Stimulated activated naive B cell treated with anti-CD40 and anti-IgM and Interleukin-4, amounts not matched to agents 10 μg/mL and 1 μg/mL and 100 μg/mL, for 72 hours (primary cell): ENCODE data around the gene GJA3.
"Not testable (repeated sequence)": the region's sequence is repeated elsewhere in the genome, so short reads cannot be mapped to it uniquely, and the experiment has no call there.

Source experiments
- ATAC-seq, 2 donors: fragments of 150-1000 bp; cut with Tn5 transposase; replicated peaks; 2 replicates each; pipeline ENCODE4 v1.10.0; 2021; ENCODE audit warnings: moderate library complexity in 1 of 2
- DNase-seq: peaks from one replicate; pipeline ENCODE4 v3.0.0; 2021
- H3K27ac Mint-ChIP-seq: one replicate; pipeline ENCODE4 v1.8.0; 2022; ENCODE audit warnings: mild to moderate bottlenecking, mixed read lengths
- H3K27me3 Mint-ChIP-seq, 2 donors: one replicate each; pipeline ENCODE4 v1.8.0; 2022; ENCODE audit warnings: mixed read lengths in 2 of 2
- H3K36me3 Mint-ChIP-seq, 2 donors: one replicate each; pipeline ENCODE4 v1.8.0; 2022; ENCODE audit warnings: mixed read lengths in 2 of 2, mild to moderate bottlenecking in 1 of 2
- H3K4me1 Mint-ChIP-seq, 2 donors: one replicate each; pipeline ENCODE4 v1.8.0; 2022; ENCODE audit warnings: mixed read lengths in 2 of 2, mild to moderate bottlenecking in 1 of 2
- H3K4me3 Mint-ChIP-seq, 2 donors: one replicate each; pipeline ENCODE4 v1.8.0; 2022; ENCODE audit warnings: mild to moderate bottlenecking in 2 of 2, mixed read lengths in 2 of 2, moderate library complexity in 1 of 2
- H3K9me3 Mint-ChIP-seq, 2 donors: one replicate each; pipeline ENCODE4 v1.8.0; 2022; ENCODE audit warnings: mixed read lengths in 2 of 2, mild to moderate bottlenecking in 1 of 2

The GJA3 gene

DNA sequence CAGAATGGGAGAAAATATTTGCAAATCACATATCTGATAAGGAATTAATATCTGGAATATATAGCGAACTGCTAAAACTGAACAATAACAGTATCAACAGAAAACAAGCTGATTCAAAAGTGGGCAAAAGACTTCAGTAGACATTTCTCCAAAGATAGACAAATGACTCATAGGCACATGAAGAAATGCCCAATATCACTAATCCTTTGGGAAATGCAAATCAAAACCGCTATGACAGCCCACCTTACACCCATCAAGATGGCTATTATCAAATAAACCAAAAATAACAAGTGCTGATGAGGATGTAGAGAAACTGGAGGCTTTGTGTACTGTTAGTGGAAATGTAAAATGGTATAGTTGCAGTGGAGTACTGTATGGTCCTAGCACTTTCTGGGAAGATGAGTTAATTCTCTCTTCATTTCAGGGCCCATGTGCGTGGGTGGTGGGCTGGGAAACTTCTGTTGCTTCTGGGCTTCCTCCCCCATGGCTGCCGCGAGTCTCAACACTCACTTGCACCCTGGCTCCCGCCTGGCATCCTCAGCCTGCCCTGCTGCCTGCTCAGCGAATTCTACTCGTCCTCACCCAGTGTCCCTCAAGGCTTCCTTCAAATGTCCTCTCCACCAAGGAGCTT lies 12.4 kb upstream of the GJA3 start:
- peaks cover 0 to 1% of the 10 kb centered on the region in 2 donors for H3K9me3 Mint-ChIP-seq
- peaks cover 13 to 28% of the 10 kb centered on the region in 2 donors for H3K4me1 Mint-ChIP-seq
- H3K27ac Mint-ChIP-seq: peak overlapping the region; percentile 52
- H3K4me3 Mint-ChIP-seq: no peak overlapping the region
- H3K27me3 Mint-ChIP-seq: peaks cover 72 to 78% of the 10 kb centered on the region in 2 donors
- ATAC-seq: no peak
- DNase-seq: no peak
- no peaks in the 10 kb centered on the region for H3K36me3 Mint-ChIP-seq

DNA sequence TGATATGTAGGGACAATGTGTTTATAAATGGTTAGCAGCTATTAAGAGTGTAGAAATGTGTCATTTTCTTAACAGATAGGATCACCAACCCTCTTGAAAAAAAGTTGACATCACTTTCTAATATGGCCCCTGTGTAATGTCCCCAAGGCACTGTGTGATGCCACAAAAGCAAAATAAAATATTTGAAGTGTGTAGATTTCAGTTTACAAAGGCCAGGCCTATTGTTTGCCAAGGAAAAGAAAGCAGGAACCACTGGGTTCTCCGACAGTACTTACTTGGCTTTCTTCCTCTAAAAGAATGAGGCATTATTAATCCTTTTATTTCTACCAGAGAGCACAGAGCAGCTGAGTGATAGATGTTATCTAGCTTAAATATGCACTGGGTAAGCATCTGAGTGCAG lies 10.5 kb upstream of the GJA3 start:
- Mint-ChIP-seq H3K4me1 (peaks cover 13 to 17% of the 10 kb centered on the region in 2 donors), H3K9me3 (peaks cover 0 to 1% of the 10 kb centered on the region in 2 donors), H3K36me3 (no peaks in the 10 kb centered on the region), H3K4me3 (no peak overlapping the region), H3K27ac (no peak overlapping the region), H3K27me3 (peaks cover 71 to 78% of the 10 kb centered on the region in 2 donors)
- ATAC-seq (no peak), DNase-seq (no peak)

DNA sequence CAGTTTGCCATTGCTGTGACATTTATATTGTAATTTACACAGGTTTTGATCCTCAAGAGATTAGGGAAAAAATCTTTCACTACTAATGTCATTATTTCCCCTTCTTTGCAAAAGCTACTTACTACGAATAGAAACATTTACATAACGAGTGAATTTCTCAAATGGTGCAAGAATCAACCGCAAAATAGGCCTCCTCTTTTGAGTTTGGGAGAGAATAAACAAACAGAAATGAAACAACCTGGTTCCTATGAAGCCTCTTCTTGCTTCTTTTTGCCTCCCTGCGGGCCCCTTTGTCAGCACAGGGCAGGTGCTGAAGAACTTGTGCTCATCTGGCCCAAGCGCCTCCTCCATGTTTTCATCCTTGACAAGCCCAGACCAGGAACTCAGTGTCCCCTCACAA lies 10.1 kb upstream of the GJA3 start:
- H3K27ac Mint-ChIP-seq: no peak overlapping the region
- H3K9me3 Mint-ChIP-seq: peaks cover 0 to 1% of the 10 kb centered on the region in 2 donors
- H3K27me3 Mint-ChIP-seq: peaks cover 71 to 78% of the 10 kb centered on the region in 2 donors
- DNase-seq: no peak
- peaks cover 13 to 17% of the 10 kb centered on the region in 2 donors for H3K4me1 Mint-ChIP-seq
- no peaks in the 10 kb centered on the region for H3K36me3 Mint-ChIP-seq
- no peak overlapping the region for H3K4me3 Mint-ChIP-seq
- ATAC-seq: no peak

DNA sequence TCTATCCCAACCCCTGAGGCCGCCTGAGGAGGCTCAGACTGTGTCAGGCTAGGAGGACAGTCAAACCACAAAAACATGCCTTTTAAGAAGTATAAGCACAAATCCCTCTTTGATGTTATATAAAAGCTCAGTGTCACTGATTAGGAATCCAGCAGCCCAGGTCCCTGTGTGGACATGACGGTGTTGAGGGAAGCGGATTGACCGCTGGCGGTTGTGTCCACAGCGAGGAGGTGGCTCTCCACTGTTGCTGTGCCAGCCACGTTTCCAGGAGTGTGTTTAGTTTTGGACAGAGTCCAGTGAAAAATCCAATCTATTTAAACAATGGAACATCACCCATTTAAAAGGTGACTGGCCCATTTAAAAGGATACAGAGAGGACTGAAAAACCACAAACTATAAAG lies 7.5 kb upstream of the GJA3 start:
- Mint-ChIP-seq H3K36me3 (no peaks in the 10 kb centered on the region), H3K4me1 (peaks cover 0 to 4% of the 10 kb centered on the region in 2 donors), H3K27me3 (peaks cover 56 to 73% of the 10 kb centered on the region in 2 donors), H3K4me3 (no peak overlapping the region), H3K9me3 (peaks cover 0 to 1% of the 10 kb centered on the region in 2 donors), H3K27ac (no peak overlapping the region)
- no peak for ATAC-seq
- no peak for DNase-seq

DNA sequence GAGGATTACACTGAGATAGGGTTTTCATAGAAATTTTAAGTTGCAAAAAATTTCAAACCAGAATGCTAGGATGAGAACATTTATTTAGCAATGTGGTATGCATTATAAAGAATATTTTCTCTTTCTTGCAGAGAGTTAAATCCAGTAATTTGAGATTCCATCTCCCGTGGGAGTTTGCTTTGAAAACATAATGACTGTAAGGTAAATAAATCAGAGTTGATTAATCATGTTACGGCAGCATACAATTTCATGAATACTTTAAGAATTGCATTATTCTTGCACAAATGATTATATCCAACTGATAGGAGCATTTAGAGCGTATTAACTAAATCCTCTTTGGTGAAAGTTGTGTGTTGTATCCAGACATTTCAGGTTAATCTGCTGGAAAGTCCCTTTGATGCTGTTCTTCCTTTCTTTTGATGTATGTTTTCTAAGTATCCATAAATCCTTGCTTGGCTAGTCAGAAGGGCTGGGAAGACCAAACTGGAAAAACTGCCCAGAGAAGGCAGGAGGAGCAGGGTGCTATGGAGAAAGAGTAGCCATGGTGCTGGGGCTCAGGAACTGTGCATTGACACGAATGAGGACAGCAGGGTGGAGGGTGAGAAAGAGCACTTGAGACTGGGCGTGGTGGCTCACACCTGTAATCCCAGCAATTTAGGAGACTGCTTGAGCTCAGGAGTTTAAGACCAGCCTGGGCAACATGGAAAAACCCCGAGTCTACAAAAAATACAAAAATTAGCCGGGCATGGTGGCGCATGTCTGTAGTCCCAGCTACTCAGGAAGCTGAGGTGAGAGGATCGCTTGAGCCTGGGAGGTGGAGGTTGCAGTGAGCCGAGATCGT lies 4.8 kb upstream of the GJA3 start:
- Mint-ChIP-seq H3K4me3 (no peak overlapping the region), H3K27me3 (peaks cover 43 to 57% of the 10 kb centered on the region in 2 donors), H3K4me1 (peaks cover 1 to 7% of the 10 kb centered on the region in 2 donors), H3K27ac (no peak overlapping the region), H3K9me3 (peaks cover 0 to 1% of the 10 kb centered on the region in 2 donors), H3K36me3 (no peaks in the 10 kb centered on the region)
- no peak for ATAC-seq
- no peak for DNase-seq

DNA sequence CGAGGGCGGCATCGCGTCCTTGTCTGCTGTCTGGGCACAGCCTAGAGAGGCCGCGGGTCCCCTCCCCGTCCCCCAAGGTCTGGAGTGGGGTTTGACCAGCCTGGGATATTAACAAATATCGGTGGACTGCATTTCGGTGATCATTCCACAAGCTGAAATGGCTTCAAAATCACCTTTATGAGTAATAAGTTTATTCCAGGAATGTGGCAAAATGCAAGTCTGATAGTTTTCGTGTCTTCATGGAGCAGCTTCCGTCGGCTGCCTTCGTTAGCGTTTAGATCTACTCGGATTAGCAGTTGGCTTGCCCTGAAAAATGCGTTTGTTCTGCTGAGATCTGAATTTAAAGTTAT lies 1.1 kb upstream of the GJA3 start:
- no peak for DNase-seq
- no peaks in the 10 kb centered on the region for H3K9me3 Mint-ChIP-seq
- peak overlapping the region; percentile 85 for H3K27ac Mint-ChIP-seq
- H3K27me3 Mint-ChIP-seq: peaks cover 18 to 32% of the 10 kb centered on the region in 2 donors
- peak overlapping the region; percentile 80 to 84 for H3K4me3 Mint-ChIP-seq
- H3K36me3 Mint-ChIP-seq: no peaks in the 10 kb centered on the region
- H3K4me1 Mint-ChIP-seq: peaks cover 12% of the 10 kb centered on the region in 2 donors
- no peak for ATAC-seq

DNA sequence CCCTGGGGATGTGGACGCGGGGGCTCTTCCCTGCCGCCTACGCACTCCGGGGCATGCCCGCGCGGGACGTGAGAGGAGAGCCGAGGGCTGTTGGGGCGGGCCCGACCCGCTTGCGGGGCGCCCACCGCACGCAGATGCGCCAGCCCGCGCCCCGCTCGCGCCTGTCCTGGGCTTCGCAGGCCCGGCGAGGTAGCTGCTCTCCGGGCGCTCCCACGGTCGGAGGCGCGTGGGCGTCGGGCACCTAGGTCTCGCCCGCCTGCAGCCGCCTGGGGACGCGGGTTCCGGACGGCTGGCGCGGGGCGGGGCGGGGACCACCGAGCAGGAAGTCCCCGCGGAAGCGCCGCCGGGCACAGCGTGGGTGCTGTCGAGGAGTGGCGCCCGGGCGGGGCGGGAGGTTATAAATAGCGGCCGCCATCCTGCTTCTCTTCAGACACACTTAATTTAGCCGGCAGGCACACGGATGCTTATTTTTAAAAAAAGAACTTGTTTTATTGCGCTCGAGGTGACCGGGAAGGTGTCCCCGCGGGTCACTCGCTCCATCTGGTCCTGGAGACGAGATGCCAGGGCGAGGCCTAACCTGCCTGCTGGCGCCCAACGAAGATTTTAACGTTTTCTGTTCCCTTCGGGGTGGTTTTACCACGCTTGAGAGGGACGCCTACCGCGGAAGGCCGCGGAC lies 561 bp upstream of the GJA3 start:
- ATAC-seq (peak; percentile 70 to 74), DNase-seq (peak; percentile 58)
- H3K27me3 Mint-ChIP-seq: peaks cover 13 to 27% of the 10 kb centered on the region in 2 donors
- peaks cover 12% of the 10 kb centered on the region in 2 donors for H3K4me1 Mint-ChIP-seq
- no peaks in the 10 kb centered on the region for H3K36me3 Mint-ChIP-seq
- H3K4me3 Mint-ChIP-seq: peak overlapping the region; percentile 80 to 84
- peak overlapping the region; percentile 85 for H3K27ac Mint-ChIP-seq
- H3K9me3 Mint-ChIP-seq: no peaks in the 10 kb centered on the region

DNA sequence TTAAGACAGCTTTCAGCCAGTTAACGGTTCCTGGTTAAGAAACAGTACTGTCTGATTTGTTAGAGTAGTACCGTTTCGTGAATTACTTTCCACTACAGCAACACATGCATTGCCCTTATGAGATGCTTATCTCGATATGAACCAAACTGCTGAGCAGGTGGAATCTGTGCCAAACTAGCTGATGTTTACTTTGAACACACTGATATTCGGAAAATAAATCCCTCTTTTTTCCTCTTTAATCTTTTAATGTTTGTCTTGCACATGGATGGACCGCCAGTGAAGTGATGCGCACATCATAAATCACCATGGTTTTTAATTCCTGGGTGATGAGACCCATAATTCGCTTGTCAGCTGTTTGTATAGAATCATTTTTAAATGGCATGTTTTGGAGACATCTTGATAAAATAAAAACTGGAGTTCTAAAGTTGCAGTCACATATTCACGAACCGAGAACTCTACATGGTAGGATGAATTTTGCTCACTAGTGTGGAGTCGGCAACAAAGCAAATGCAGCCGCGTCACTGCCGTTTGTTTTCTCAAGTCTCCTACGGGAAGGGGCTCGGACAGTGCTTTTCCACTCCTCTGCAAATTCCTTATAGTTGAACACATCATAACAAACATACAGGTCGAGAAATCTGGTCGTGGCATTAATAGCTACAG lies 1.1 kb downstream of the GJA3 start:
- no peaks in the 10 kb centered on the region for H3K36me3 Mint-ChIP-seq
- ATAC-seq: no peak
- H3K27ac Mint-ChIP-seq: peak overlapping the region; percentile 31
- peaks cover 12% of the 10 kb centered on the region in 2 donors for H3K4me1 Mint-ChIP-seq
- peak overlapping the region; percentile 22 to 84 for H3K4me3 Mint-ChIP-seq
- no peaks in the 10 kb centered on the region for H3K9me3 Mint-ChIP-seq
- peaks cover 5 to 17% of the 10 kb centered on the region in 2 donors for H3K27me3 Mint-ChIP-seq
- DNase-seq: no peak

DNA sequence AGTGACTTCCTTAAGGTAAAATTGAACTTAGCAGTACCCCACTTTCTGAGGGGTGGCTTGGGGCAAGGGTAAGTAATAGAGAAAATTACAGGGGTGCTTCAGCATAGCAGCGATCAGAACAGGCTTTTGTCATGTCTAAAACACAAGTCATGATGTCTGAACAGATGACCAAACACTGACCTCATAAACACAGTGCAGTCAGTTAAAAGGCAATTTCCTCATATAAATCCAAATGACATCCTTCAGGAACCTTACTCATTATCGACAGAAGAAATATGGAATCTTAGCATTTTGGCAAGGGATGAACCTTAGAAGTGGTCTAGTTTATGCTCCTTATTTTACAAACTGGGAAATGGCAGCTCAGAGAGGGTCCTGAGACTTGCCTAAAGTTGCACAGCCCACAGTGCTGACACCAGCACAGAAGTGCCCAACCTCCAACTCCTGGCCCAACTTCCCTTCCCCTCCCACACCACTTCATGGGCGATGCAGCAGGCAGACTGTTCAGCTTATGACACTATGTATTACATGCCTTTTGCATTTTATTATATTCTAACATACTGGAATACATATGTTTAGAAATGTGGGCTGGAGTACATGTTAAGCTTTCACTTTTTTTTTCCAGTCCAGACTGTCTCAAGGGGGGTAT lies 3.6 kb downstream of the GJA3 start:
- H3K9me3 Mint-ChIP-seq: no peaks in the 10 kb centered on the region
- H3K27me3 Mint-ChIP-seq: peaks cover 5 to 17% of the 10 kb centered on the region in 2 donors
- ATAC-seq (no peak), DNase-seq (no peak)
- H3K4me1 Mint-ChIP-seq: peaks cover 9 to 12% of the 10 kb centered on the region in 2 donors
- H3K4me3 Mint-ChIP-seq: no peak overlapping the region
- no peak overlapping the region for H3K27ac Mint-ChIP-seq
- no peaks in the 10 kb centered on the region for H3K36me3 Mint-ChIP-seq

DNA sequence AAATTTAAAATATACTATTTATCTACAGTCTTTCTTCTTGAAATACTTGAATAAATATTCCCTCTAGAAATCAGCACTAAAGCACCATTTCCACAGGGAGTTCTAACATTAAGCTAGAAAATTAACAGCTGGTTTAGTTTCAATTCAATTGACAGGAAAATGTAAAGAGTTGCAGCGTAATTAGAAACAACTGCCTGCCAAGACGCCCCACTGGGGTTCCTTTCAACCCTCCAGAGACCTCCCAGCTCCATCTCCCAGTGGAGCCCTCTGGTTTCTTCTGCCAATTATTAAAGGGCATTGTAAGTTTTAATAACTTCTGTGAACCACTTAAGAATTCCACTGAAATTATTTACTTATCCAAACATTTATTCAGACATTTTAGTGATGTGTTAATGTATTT lies 4.2 kb downstream of the GJA3 start:
- ATAC-seq (no peak), DNase-seq (no peak)
- Mint-ChIP-seq H3K27me3 (peaks cover 7 to 17% of the 10 kb centered on the region in 2 donors), H3K27ac (no peak overlapping the region), H3K4me1 (peaks cover 7 to 12% of the 10 kb centered on the region in 2 donors), H3K4me3 (no peak overlapping the region), H3K36me3 (no peaks in the 10 kb centered on the region), H3K9me3 (no peaks in the 10 kb centered on the region)

DNA sequence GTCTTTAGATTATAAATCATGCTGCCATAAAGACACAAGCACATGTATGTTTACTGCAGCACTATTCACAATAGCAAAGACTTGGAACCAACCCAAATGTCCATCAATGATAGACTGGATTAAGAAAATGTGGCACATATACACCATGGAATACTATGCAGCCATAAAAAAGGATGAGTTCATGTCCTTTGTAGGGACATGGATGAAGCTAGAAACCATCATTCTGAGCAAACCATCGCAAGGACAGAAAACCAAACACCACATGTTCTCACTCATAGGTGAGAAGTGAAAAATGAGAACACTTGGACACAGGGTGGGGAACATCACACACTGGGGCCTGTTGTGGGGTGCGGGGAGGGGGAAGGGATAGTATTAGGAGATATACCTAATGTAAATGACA lies 7.6 kb downstream of the GJA3 start:
- not testable (repeated sequence) for H3K27ac Mint-ChIP-seq, H3K4me3 Mint-ChIP-seq, DNase-seq, H3K4me1 Mint-ChIP-seq, H3K9me3 Mint-ChIP-seq, H3K36me3 Mint-ChIP-seq, ATAC-seq
- H3K27me3 Mint-ChIP-seq: peaks cover 28 to 37% of the 10 kb centered on the region in 2 donors

DNA sequence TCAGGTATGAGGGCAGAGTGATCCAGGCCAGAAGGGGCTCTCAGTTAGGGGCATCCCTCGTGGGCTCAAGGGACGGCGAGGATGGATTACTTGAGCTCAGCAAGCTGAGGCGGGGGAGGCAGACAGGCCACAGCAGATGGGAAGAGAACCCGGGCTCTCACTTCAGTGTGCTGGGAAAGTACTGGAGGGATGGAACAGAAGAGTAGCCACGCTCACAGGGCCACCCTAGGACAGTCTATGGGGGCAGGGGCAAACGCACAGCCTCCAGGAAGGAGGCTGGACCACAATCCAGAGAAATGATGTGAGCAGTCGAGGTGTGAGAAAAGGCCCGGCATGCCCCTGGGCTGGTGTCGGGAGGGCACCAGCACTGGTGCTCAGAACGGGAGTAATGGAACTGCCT lies 9.2 kb downstream of the GJA3 start:
- no peak for DNase-seq

DNA sequence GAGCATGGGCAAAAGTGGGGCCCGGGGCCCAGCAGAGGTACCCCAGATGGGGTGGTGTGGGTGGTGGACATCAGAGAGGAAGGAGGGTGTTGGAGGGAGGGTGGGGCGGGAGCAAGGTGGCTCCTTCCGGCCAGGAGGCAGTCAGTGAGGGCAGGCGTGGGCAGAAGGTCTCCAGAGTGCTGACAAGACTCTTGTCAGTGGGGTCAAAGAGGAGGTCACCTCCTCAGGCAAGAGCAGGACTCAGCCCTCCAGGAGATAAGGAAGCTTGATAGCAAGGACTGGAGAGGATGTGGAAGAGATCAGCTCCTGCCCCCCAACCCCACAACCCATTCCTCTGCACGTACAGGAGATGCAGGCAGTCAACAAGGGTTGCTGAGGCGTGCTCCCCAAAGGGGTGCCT lies 9.8 kb downstream of the GJA3 start:
- Mint-ChIP-seq H3K36me3 (no peaks in the 10 kb centered on the region), H3K4me3 (no peak overlapping the region), H3K27me3 (peaks cover 29 to 50% of the 10 kb centered on the region in 2 donors), H3K4me1 (no peaks in the 10 kb centered on the region), H3K27ac (no peak overlapping the region), H3K9me3 (no peaks in the 10 kb centered on the region)
- no peak for ATAC-seq
- no peak for DNase-seq

More for the DNA sequence above, 9.2 kb downstream of the GJA3 start:
- H3K27me3 Mint-ChIP-seq: peaks cover 28 to 44% of the 10 kb centered on the region in 2 donors
- no peak for ATAC-seq
- no peaks in the 10 kb centered on the region for H3K9me3 Mint-ChIP-seq
- H3K4me1 Mint-ChIP-seq: no peaks in the 10 kb centered on the region
- no peak overlapping the region for H3K4me3 Mint-ChIP-seq
- no peaks in the 10 kb centered on the region for H3K36me3 Mint-ChIP-seq
- no peak overlapping the region for H3K27ac Mint-ChIP-seq

DNA sequence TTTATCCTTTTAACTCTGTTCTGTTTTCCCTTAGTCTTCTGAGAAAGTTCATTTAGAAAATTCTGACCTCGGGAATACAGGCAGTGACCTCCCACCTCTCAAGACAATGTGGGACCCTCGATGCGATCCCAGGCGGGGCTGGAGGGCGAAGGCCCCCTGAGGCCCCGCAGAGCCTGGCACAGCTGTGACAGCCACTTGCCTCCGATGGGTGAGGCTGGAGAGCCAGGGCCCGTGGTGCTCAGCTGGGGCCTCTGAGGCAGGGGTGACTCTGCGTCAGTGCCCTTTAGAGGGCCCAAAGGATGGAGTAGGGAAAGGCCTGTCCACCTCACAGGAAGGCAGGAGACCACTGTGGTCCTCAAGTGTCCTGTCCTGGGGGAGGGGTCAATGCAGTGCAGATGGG lies 10.3 kb downstream of the GJA3 start:
- ATAC-seq: no peak
- DNase-seq: no peak
- peaks cover 34 to 54% of the 10 kb centered on the region in 2 donors for H3K27me3 Mint-ChIP-seq
- H3K4me3 Mint-ChIP-seq: no peak overlapping the region
- H3K27ac Mint-ChIP-seq: no peak overlapping the region
- H3K4me1 Mint-ChIP-seq: no peaks in the 10 kb centered on the region
- no peaks in the 10 kb centered on the region for H3K9me3 Mint-ChIP-seq
- no peaks in the 10 kb centered on the region for H3K36me3 Mint-ChIP-seq
